K562 (cell line): ENCODE measurements around the gene PNRC2. TPM values are rescaled to one million over a fixed set of nuclear protein-coding genes. Genes with fewer than 3 reads are reported as not detected.

ENCODE experiments used
- ATAC-seq: fragments of 200-7000 bp; cut with Tn5 transposase; 3 replicates; pipeline ENCODE4 v1.9.1; 2020; ENCODE audit warnings: moderate library complexity
- BruUV-seq: library from RNA; stranded (reverse); fragments of 400-500 nt; replicated peaks from 2 replicates; lab custom pipeline; 2021; lab: Mats Ljungman, UMichigan
- CTCF ChIA-PET: fragments of 300-600 bp; formaldehyde crosslinking; extraction: SDS; loops from one replicate; lab custom pipeline; 2021; ENCODE audit warnings: low intra/inter-chr PET ratio; lab: Yijun Ruan, JAX
- POLR2A ChIA-PET: fragments of 300-600, 350-650 bp; sonication (Branson Sonifier 250); formaldehyde crosslinking; extraction: SDS; loops from one replicate; lab custom pipeline; 2021; ENCODE audit warnings: antibody characterized with exemption, inconsistent platforms; lab: Yijun Ruan, JAX
- DNase-seq, 4 experiments: peaks; one replicate each; pipeline versions ENCODE4 v3.0.0 to v3.0.0-alpha.2; 2011 to 2018; ENCODE audit warnings: low spot score in 3 of 4, mixed read lengths in 3 of 4; ENCODE audit errors: extremely low read depth in 1 of 4
- FAIRE-seq: peaks from 2 replicates; lab custom pipeline; 2011; peaks lifted over from hg19 to GRCh38; lab: Jason Lieb, UNC
- H2AFZ ChIP-seq: 2 replicates; pipeline ENCODE4 v1.6.0; 2011; ENCODE audit warnings: low read depth, low read length, control low read depth, inconsistent platforms
- H3K27ac ChIP-seq: fragments of 200-600 bp; 3 replicates; pipeline ENCODE4 v1.8.0; 2011; ENCODE audit warnings: low read depth, mild to moderate bottlenecking, control low read depth, inconsistent platforms, low read length, moderate library complexity, mixed read lengths; ENCODE audit errors: extremely low read depth
- H3K27me3 ChIP-seq, 2 experiments: fragments of 300-600 bp in 1 of 2; 2 replicates in 1 of 2; 3 replicates in 1 of 2; pipeline versions ENCODE4 v1.6.0 to v1.8.0; 2011; ENCODE audit warnings: inconsistent platforms in 2 of 2, low read length in 2 of 2, mild to moderate bottlenecking in 1 of 2, mixed read lengths in 1 of 2, moderate library complexity in 1 of 2; ENCODE audit not compliant: control insufficient read depth in 2 of 2, insufficient read depth in 2 of 2
- H3K36me3 ChIP-seq: fragments of 300-600 bp; 3 replicates; pipeline ENCODE4 v1.8.0; 2011; ENCODE audit warnings: mild to moderate bottlenecking, low read length, inconsistent platforms; ENCODE audit not compliant: control insufficient read depth, insufficient read depth
- H3K4me1 ChIP-seq, 2 experiments: fragments of 200-600 bp in 1 of 2; replicated peaks in 1 of 2; 2 replicates in 1 of 2; 3 replicates in 1 of 2; pipeline versions ENCODE4 v1.5.1 to v1.8.0; 2011; ENCODE audit warnings: inconsistent platforms in 2 of 2, low read length in 2 of 2, mild to moderate bottlenecking in 1 of 2, mixed read lengths in 1 of 2, moderate library complexity in 1 of 2; ENCODE audit not compliant: control insufficient read depth in 2 of 2, insufficient read depth in 2 of 2
- H3K4me2 ChIP-seq: 2 replicates; pipeline ENCODE4 v1.6.1; 2011; ENCODE audit warnings: low read length, control low read depth, inconsistent platforms, mixed read lengths; ENCODE audit not compliant: insufficient read depth
- H3K4me3 ChIP-seq: fragments of 200-600 bp; sonication (generic), shearing (Covaris generic); 2 replicates; pipeline ENCODE4 v1.5.1; 2016; ENCODE audit warnings: control low read depth, inconsistent platforms
- H3K79me2 ChIP-seq: fragments of 200-600 bp; 3 replicates; pipeline ENCODE4 v1.8.0; 2011; ENCODE audit warnings: low read length, inconsistent platforms; ENCODE audit not compliant: control insufficient read depth, insufficient read depth
- H3K9ac ChIP-seq, 2 experiments: 2 replicates each; pipeline versions ENCODE4 v1.6.0 to v1.6.1; 2011; ENCODE audit warnings: low read depth in 2 of 2, low read length in 2 of 2, control low read depth in 1 of 2, inconsistent platforms in 1 of 2, mild to moderate bottlenecking in 1 of 2, mixed read lengths in 1 of 2; ENCODE audit not compliant: insufficient read depth in 1 of 2
- H3K9me1 ChIP-seq: one replicate; pipeline ENCODE4 v1.6.0; 2011; ENCODE audit warnings: inconsistent platforms, mild to moderate bottlenecking, low read length, moderate library complexity; ENCODE audit not compliant: control insufficient read depth, insufficient read depth
- H3K9me3 ChIP-seq: replicated peaks from 2 replicates; pipeline ENCODE4 v1.5.1; 2011; ENCODE audit warnings: low read depth, low read length, inconsistent platforms; ENCODE audit not compliant: control insufficient read depth, insufficient read depth
- H4K20me1 ChIP-seq: replicated peaks from 2 replicates; pipeline ENCODE4 v1.6.1; 2011; ENCODE audit warnings: low read length, inconsistent platforms, mixed read lengths; ENCODE audit not compliant: control insufficient read depth, insufficient read depth
- BCL6 ChIP-seq: fragments of 250-450 bp; sonication (Bioruptor Pico); IDR thresholded peaks from 2 replicates; pipeline ENCODE4 v1.4.0; 2020
- RBM15 ChIP-seq: fragments of 200-400 bp; formaldehyde crosslinking; IDR thresholded peaks from 2 replicates; pipeline ENCODE4 v1.6.1; 2018; ENCODE audit warnings: mild to moderate bottlenecking, low read length, moderate library complexity; ENCODE audit not compliant: insufficient read depth
- SNIP1 ChIP-seq: fragments of 450-650 bp; IDR thresholded peaks from 2 replicates; pipeline ENCODE4 v1.7.1; 2017; ENCODE audit warnings: low read depth, mild to moderate bottlenecking
- ZNF696 ChIP-seq: fragments of 250-450 bp; sonication (Bioruptor Pico); conservative IDR thresholded peaks from 2 replicates; pipeline ENCODE4 v1.4.0; 2020; ENCODE audit warnings: mild to moderate bottlenecking, moderate library complexity
- WGBS: fragments of 100-300 bp; shearing (Covaris generic); methylation state at CpG from one replicate; pipeline ENCODE4 v1.1.6; 2016; ENCODE audit warnings: low coverage, mixed read lengths; ENCODE audit not compliant: insufficient coverage; ENCODE audit errors: missing lambda C conversion rate; 5-methylcytosine and 5-hydroxymethylcytosine counted together
- in situ Hi-C: fragments of 300-500 bp; cut with MboI; formaldehyde crosslinking; loops from 4 replicates; pipeline ENCODE4 v1.15.0; 2018; ENCODE audit warnings: inconsistent platforms, mixed read lengths
- intact Hi-C: fragments of 100-400 bp; cut with micrococcal nuclease; formaldehyde crosslinking; loops from 2 replicates; pipeline ENCODE4 v1.14.2; 2022
- polyA plus RNA-seq, 8 experiments: library from polyadenylated mRNA; depleted of rRNA in 4 of 8; stranded (reverse) in 5 of 8; unstranded in 3 of 8; fragments of >200 nt; fragmentation: Nextera tagmentation in 2 of 8; fragmentation: Illumina TruSeq in 1 of 8; extraction: Ambion mirVana in 2 of 8; extraction: Trizol in 1 of 8; gene quantifications; 2 replicates each; pipeline versions ENCODE4 v1.2.1 to v1.2.3, GENCODE V29; 2011 to 2014; ENCODE audit warnings: inconsistent platforms in 1 of 8, missing spikeins in 1 of 8
- total RNA-seq, 7 experiments: library from RNA; depleted of rRNA in 6 of 7; stranded (reverse); fragments of >200 nt in 6 of 7; fragmentation: Illumina TruSeq in 2 of 7; extraction: Trizol in 2 of 7; gene quantifications; 2 replicates each; pipeline versions ENCODE4 v1.2.1 to v1.2.3, GENCODE V29; 2011 to 2021; ENCODE audit warnings: low replicate concordance in 1 of 7
- TF ChIP-seq, protein P1 (sequence below): fragments of 450-650 bp; IDR thresholded peaks from 2 replicates; pipeline ENCODE4 v1.7.0; 2016; ENCODE audit warnings: borderline replicate concordance
- TF ChIP-seq, protein P2 (sequence below): sonication (generic); formaldehyde crosslinking; IDR thresholded peaks from 2 replicates; pipeline ENCODE4 v1.8.1; 2022; ENCODE audit warnings: missing genetic modification reagents
- TF ChIP-seq, protein P3 (sequence below): fragments of 450-650 bp; IDR thresholded peaks from 2 replicates; pipeline ENCODE4 v1.6.1; 2018; ENCODE audit not compliant: partially characterized antibody

Gene PNRC2
- total and polyA plus RNA-seq, 9 of the 15 experiments (the other 6 are each of a cell fraction or from before 2014, with no cell fraction given), result 127 to 303 (median 203) TPM

DNA sequence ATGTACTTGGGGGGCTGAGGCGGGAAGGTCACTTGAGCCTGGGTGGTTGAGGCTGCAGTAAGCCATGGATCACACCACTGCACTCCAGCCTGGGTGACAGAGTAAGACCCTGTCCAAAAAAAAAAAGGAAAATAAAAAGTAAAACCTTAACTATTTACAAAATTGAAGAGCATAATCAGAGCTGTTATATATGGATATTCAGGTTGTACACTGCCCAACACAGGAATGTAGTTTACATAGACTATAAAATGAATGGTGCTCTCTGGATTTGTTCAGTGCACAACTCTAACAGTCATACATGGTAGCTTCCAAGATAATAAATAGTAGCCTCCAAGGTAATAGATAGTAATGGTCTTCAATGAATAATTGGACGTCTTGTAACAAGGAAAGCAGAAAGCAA, 43.1 kb downstream of the PNRC2 start:
- H3K9ac ChIP-seq, result no peak overlapping the region
- H3K9me1 ChIP-seq, result no peaks in the 10 kb centered on the region
- H3K4me2 ChIP-seq, result no peak overlapping the region
- no peak overlapping the region for H3K27ac ChIP-seq
- POLR2A ChIA-PET, result interaction anchor here (1.1 to 1.3 kb wide), 4 partner anchors 16 to 43 kb away, joined by 3 to 5 read pairs (median 4); partner anchors contain the start of genes PNRC2 and SRSF10
- H2AFZ ChIP-seq, result no peak overlapping the region
- H3K4me1 ChIP-seq, result no peaks in the 10 kb centered on the region
- intact Hi-C loops (no loop called here), in situ Hi-C loops (no loop called here)
- H3K27me3 ChIP-seq, result peaks cover 28 to 30% of the 10 kb centered on the region in 2 experiments
- H3K9me3 ChIP-seq, result no peaks in the 10 kb centered on the region
- no peaks in the 10 kb centered on the region for H4K20me1 ChIP-seq
- no peaks in the 10 kb centered on the region for H3K79me2 ChIP-seq
- WGBS, result 2% methylated on average over 2 of the region's 2 CpGs
- BruUV-seq, result no TSS peak
- no peak overlapping the region for H3K4me3 ChIP-seq
- FAIRE-seq (no peak), ATAC-seq (no peak), DNase-seq (no peak)
- CTCF ChIA-PET, result no interaction called here
- no peaks in the 10 kb centered on the region for H3K36me3 ChIP-seq
- TF ChIP-seq SNIP1 (no peak), RBM15 (no peak), ZNF696 (CRISPR knock-in tag) (no peak), BCL6 (no peak)
- TF ChIP-seq, protein P1, sequence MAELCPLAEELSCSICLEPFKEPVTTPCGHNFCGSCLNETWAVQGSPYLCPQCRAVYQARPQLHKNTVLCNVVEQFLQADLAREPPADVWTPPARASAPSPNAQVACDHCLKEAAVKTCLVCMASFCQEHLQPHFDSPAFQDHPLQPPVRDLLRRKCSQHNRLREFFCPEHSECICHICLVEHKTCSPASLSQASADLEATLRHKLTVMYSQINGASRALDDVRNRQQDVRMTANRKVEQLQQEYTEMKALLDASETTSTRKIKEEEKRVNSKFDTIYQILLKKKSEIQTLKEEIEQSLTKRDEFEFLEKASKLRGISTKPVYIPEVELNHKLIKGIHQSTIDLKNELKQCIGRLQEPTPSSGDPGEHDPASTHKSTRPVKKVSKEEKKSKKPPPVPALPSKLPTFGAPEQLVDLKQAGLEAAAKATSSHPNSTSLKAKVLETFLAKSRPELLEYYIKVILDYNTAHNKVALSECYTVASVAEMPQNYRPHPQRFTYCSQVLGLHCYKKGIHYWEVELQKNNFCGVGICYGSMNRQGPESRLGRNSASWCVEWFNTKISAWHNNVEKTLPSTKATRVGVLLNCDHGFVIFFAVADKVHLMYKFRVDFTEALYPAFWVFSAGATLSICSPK, result no peak
- TF ChIP-seq, protein P2, sequence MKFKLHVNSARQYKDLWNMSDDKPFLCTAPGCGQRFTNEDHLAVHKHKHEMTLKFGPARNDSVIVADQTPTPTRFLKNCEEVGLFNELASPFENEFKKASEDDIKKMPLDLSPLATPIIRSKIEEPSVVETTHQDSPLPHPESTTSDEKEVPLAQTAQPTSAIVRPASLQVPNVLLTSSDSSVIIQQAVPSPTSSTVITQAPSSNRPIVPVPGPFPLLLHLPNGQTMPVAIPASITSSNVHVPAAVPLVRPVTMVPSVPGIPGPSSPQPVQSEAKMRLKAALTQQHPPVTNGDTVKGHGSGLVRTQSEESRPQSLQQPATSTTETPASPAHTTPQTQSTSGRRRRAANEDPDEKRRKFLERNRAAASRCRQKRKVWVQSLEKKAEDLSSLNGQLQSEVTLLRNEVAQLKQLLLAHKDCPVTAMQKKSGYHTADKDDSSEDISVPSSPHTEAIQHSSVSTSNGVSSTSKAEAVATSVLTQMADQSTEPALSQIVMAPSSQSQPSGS (CRISPR knock-in tag), result no peak
- TF ChIP-seq, protein P3, sequence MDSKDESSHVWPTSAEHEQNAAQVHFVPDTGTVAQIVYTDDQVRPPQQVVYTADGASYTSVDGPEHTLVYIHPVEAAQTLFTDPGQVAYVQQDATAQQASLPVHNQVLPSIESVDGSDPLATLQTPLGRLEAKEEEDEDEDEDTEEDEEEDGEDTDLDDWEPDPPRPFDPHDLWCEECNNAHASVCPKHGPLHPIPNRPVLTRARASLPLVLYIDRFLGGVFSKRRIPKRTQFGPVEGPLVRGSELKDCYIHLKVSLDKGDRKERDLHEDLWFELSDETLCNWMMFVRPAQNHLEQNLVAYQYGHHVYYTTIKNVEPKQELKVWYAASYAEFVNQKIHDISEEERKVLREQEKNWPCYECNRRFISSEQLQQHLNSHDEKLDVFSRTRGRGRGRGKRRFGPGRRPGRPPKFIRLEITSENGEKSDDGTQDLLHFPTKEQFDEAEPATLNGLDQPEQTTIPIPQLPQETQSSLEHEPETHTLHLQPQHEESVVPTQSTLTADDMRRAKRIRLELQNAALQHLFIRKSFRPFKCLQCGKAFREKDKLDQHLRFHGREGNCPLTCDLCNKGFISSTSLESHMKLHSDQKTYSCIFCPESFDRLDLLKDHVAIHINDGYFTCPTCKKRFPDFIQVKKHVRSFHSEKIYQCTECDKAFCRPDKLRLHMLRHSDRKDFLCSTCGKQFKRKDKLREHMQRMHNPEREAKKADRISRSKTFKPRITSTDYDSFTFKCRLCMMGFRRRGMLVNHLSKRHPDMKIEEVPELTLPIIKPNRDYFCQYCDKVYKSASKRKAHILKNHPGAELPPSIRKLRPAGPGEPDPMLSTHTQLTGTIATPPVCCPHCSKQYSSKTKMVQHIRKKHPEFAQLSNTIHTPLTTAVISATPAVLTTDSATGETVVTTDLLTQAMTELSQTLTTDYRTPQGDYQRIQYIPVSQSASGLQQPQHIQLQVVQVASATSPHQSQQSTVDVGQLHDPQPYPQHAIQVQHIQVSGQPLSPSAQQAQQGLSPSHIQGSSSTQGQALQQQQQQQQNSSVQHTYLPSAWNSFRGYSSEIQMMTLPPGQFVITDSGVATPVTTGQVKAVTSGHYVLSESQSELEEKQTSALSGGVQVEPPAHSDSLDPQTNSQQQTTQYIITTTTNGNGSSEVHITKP, result peak; percentile 74
